ENCODE measurements around the gene HECTD4.

GRCh38 chr12:112219195-112219594 lies 163.0 kb downstream of the HECTD4 start:
- no peak for TF ChIP-seq CTCF (IDR thresholded peaks at IDR 0.05)
- no peak for TF ChIP-seq POLR2A (IDR thresholded peaks at IDR 0.05)

All from body of pancreas (tissue), 4 donors.